Natural killer cell treated with Interleukin-12 subunit alpha and Interleukin-12 subunit beta and Interleukin-15 and Interleukin-18, amount 100 ng/mL, for 72 hours (primary cell): Measurements from ENCODE around the gene HES7. TPM values are rescaled to one million over a fixed set of nuclear protein-coding genes. Genes with fewer than 3 reads are reported as not detected.

ENCODE experiments used
- ATAC-seq, 2 donors: fragments of 150-1000 bp; cut with Tn5 transposase in 1 of 2; sonication (Bioruptor Pico), chemical (Tn5 transposase) in 1 of 2; 2 replicates each; pipeline ENCODE4 v1.10.0; 2021
- DNase-seq: peaks from one replicate; pipeline ENCODE4 v3.0.0; 2022; ENCODE audit warnings: low spot score
- H3K27ac Mint-ChIP-seq, 2 donors: 1 replicate in 1 of 2; 2 replicates in 1 of 2; pipeline ENCODE4 v1.8.0; 2022; ENCODE audit warnings: mixed read lengths in 2 of 2, mild to moderate bottlenecking in 1 of 2, moderate library complexity in 1 of 2
- H3K27me3 Mint-ChIP-seq, 2 donors: 1 replicate in 1 of 2; 2 replicates in 1 of 2; pipeline ENCODE4 v1.8.0; 2022; ENCODE audit warnings: mixed read lengths in 2 of 2
- H3K36me3 Mint-ChIP-seq: one replicate; pipeline ENCODE4 v1.8.0; 2022; ENCODE audit warnings: mixed read lengths
- H3K4me1 Mint-ChIP-seq, 2 donors: 1 replicate in 1 of 2; 2 replicates in 1 of 2; pipeline ENCODE4 v1.8.0; 2022; ENCODE audit warnings: low read depth in 2 of 2, mixed read lengths in 2 of 2, mild to moderate bottlenecking in 1 of 2
- H3K4me3 Mint-ChIP-seq: one replicate; pipeline ENCODE4 v1.8.0; 2022; ENCODE audit warnings: mixed read lengths
- H3K9me3 Mint-ChIP-seq: 2 replicates; pipeline ENCODE4 v1.8.0; 2022; ENCODE audit warnings: mixed read lengths
- total RNA-seq, 2 donors: library from RNA; stranded (reverse); gene quantifications; one replicate each; pipeline ENCODE4 v1.2.3, GENCODE V29; 2022

Gene HES7
- total RNA-seq, 2 donors from 2014 or later = not detected

DNA sequence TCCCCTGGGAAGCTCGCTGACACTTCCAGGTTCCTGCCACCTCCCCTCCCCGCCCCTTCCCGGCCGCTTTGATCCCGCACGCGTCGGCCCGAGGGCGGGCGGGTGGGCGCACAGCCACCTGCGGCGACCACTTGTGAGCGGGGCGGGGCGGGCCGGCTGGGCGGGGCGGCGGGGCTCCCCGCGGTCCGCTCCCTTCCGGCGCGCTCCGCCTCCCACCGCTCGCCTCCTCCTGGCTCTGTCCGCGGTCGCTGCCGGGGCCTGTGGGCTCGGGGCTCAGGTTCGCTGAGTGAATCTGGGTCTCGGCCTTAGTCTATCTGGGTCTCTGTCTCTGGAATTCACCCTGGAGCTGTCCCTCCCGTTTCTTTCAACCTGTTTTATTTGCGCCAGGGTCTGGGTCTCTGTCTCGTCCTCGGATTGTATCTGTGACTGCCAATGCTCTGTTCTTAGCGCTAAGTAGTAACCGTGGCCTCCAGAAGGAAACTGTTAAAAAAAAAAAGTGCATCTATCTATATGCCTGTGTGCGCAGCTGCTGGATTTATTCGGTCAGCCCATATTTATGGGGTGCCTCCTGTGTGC lies 2.7 kb upstream of the HES7 start:
- H3K36me3 Mint-ChIP-seq = no peaks in the 10 kb centered on the region
- peak; percentile 70 to 81 for ATAC-seq
- no peaks in the 10 kb centered on the region for H3K9me3 Mint-ChIP-seq
- peaks cover 44 to 50% of the 10 kb centered on the region in 2 donors for H3K4me1 Mint-ChIP-seq
- H3K27me3 Mint-ChIP-seq = peaks cover 37 to 44% of the 10 kb centered on the region in 2 donors
- DNase-seq = no peak
- H3K27ac Mint-ChIP-seq = peak overlapping the region; percentile 75 to 97
- H3K4me3 Mint-ChIP-seq = peak overlapping the region; percentile 96

GRCh38 chr17:8125947-8126490 lies 2.1 kb upstream of the HES7 start:
- Mint-ChIP-seq H3K4me1 (peaks cover 46 to 52% of the 10 kb centered on the region in 2 donors), H3K36me3 (no peaks in the 10 kb centered on the region)
- ATAC-seq = peak in 1 of 2 donors; percentile 30

DNA sequence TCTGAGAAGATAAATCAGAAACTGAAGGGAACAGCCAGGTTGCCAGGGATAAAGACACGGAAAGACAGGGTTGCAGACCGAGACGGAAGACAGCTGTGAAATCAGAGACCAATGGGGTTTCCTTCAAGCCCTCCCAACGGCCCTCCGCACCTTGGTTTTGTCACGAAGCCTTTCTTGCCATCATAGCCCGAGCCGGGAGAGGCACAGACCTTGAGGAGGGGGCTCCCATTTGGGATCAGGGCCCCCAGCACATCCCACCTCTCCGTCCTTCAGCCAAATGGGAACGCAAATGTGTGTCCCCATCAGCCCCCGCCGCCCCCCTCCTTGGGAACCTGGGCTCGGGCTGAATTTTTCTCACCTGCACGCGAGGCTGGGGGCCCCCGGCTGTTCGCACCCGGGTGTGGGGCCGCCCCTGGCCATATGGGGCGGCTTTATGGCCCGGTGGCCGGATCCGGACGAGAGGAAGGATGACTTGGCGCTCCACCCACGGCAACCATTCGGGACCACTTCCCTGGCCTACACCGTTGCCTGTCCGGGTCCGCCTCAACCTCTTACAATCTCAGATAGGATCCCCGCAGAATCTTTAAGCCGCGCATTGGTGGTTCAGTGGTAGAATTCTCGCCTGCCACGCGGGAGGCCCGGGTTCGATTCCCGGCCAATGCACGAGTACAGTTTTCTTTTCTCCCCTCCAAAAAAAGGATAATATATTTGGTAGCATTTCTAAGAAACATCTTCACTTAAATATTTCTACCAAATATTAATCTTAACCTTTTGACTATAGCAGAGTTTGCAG lies 1.4 kb upstream of the HES7 start:
- peaks cover 37 to 44% of the 10 kb centered on the region in 2 donors for H3K27me3 Mint-ChIP-seq
- peak; percentile 57 to 64 for ATAC-seq
- H3K4me1 Mint-ChIP-seq = peaks cover 53 to 59% of the 10 kb centered on the region in 2 donors
- H3K9me3 Mint-ChIP-seq = no peaks in the 10 kb centered on the region
- DNase-seq = peak; percentile 84
- H3K27ac Mint-ChIP-seq = peak overlapping the region; percentile 75 to 97
- no peaks in the 10 kb centered on the region for H3K36me3 Mint-ChIP-seq
- H3K4me3 Mint-ChIP-seq = peak overlapping the region; percentile 96

More at GRCh38 chr17:8125947-8126490, 2.1 kb upstream of the HES7 start:
- no peaks in the 10 kb centered on the region for H3K9me3 Mint-ChIP-seq
- DNase-seq = no peak
- peak overlapping the region; percentile 75 to 97 for H3K27ac Mint-ChIP-seq
- peaks cover 37 to 44% of the 10 kb centered on the region in 2 donors for H3K27me3 Mint-ChIP-seq
- peak overlapping the region; percentile 96 for H3K4me3 Mint-ChIP-seq

DNA sequence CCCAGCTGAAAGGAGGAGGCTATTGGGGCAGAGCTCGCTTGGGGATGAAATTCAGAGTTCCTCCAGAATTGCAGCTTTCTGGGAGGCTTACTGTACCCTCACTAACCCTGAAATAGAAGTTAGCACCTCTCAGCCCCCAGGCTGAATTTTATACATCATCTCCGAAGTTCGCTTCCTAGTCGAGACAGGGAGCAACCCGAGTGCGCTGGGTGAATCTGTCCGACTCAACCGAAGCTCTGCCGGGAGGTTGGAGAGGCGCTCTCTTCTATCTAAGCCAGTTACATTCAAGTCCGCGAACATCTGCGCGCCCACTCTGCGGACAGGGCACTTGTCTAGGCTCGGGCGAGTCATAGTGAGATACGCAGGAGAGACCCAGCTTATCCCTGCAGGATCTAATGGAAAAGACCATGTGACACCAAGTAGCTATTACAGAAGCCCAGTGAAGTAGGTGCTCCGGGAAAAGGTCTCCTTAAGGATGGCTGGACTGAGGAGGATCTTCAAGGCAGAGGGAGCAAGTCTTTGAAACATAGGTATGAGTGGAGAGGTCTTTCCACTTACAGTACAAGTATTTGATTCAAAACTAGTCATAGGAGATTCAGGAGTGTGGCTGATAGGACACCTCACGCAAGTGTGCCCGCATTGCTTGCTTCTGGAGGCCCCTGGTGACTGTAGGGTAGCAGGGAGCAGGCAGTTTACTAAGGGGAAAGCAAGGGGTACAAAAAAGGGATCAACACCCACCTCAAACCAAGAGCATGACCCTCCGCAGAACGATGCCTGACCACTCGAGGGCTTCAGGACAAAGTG lies 646 bp upstream of the HES7 start:
- Mint-ChIP-seq H3K27me3 (peaks cover 29 to 38% of the 10 kb centered on the region in 2 donors), H3K9me3 (no peaks in the 10 kb centered on the region), H3K27ac (peak overlapping the region; percentile 75 to 97), H3K36me3 (no peaks in the 10 kb centered on the region), H3K4me1 (peaks cover 60 to 67% of the 10 kb centered on the region in 2 donors), H3K4me3 (peak overlapping the region; percentile 96)
- ATAC-seq = no peak
- DNase-seq = no peak

DNA sequence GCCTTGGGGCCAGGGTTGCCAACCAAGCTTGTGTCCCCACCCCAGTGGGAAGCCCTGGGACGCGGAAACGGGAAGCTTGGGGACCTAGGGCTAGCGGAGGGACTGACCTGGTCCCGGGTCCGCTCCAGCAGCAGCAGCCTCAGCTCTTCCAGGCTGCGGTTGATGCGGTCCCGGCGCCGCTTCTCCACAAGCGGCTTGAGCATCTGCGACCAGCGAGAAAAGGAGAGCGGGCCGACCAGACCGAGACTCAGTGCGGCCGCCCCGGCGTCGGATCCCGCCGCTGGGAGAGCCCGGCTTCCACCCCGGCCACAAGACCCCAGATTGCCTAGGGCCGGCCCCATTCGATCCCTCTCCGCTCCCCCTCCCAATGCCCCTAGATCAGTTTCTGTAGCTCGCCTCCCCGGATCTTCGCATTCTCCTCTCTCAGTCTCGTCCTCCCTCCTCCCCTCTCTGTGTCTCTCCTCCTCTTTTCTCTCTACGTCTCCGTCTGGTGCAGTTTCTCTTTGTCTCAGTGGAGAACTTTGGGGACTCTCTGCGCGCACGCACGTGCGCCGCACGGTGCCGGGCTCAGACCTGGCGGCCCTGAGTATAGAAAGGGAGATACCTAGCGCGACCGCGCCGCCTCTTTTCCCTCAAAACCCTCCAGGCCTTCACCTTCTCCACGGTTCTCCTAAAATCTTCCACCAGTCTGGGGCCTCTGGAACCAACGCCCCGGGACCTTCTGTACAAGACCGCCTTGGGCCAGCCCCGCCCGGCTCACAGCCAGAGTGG lies 797 bp downstream of the HES7 start:
- H3K4me3 Mint-ChIP-seq = peak overlapping the region; percentile 96
- H3K27ac Mint-ChIP-seq = no peak overlapping the region
- H3K36me3 Mint-ChIP-seq = no peaks in the 10 kb centered on the region
- no peak for ATAC-seq
- H3K4me1 Mint-ChIP-seq = peaks cover 74 to 82% of the 10 kb centered on the region in 2 donors
- DNase-seq = no peak
- no peaks in the 10 kb centered on the region for H3K9me3 Mint-ChIP-seq
- peaks cover 27 to 36% of the 10 kb centered on the region in 2 donors for H3K27me3 Mint-ChIP-seq

DNA sequence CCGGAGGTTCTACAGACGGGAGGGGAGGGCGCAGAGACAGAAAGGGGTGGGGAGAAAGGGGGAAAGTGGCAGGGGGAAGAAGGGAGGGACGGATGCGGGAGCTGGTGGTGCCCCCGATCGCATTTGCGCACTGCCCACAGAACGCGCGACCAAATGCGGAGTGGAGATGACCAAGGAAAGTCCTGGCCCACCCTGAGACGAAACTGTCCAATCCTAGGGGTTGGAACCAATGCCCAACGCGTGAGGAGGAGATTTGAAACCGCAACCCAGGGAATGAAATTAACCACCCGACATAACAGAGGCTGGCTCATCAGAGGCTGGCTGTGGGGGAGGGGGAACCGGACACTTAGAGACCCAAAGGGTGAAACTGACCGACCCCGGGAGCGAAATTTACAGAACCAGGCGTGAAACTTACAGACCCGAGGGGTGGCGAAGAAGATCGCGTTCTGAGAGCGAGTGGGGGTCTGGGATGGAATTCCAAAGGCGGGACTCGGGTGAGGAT lies 1.4 kb downstream of the HES7 start:
- DNase-seq (no peak), ATAC-seq (no peak)
- peak overlapping the region; percentile 96 for H3K4me3 Mint-ChIP-seq
- no peaks in the 10 kb centered on the region for H3K36me3 Mint-ChIP-seq
- no peaks in the 10 kb centered on the region for H3K9me3 Mint-ChIP-seq
- peaks cover 30 to 36% of the 10 kb centered on the region in 2 donors for H3K27me3 Mint-ChIP-seq
- H3K4me1 Mint-ChIP-seq = peaks cover 80 to 88% of the 10 kb centered on the region in 2 donors
- no peak overlapping the region for H3K27ac Mint-ChIP-seq

- H3K4me3 Mint-ChIP-seq = peak overlapping the region; percentile 96
- peaks cover 74 to 82% of the 10 kb centered on the region in 2 donors for H3K4me1 Mint-ChIP-seq
- H3K9me3 Mint-ChIP-seq = no peaks in the 10 kb centered on the region
- no peak overlapping the region for H3K27ac Mint-ChIP-seq
- no peaks in the 10 kb centered on the region for H3K36me3 Mint-ChIP-seq
- peaks cover 25 to 30% of the 10 kb centered on the region in 2 donors for H3K27me3 Mint-ChIP-seq
- DNase-seq (no peak), ATAC-seq (peak; percentile 34 to 40)
These were observed 2.1 kb downstream of the HES7 start for GRCh38 chr17:8121681-8122421.

- H3K4me1 Mint-ChIP-seq = peaks cover 71 to 77% of the 10 kb centered on the region in 2 donors
- peak overlapping the region; percentile 96 for H3K4me3 Mint-ChIP-seq
- H3K27me3 Mint-ChIP-seq = peaks cover 27 to 29% of the 10 kb centered on the region in 2 donors
- DNase-seq = no peak
- no peak for ATAC-seq
- H3K27ac Mint-ChIP-seq = peak overlapping the region; percentile 98 to 99
- no peaks in the 10 kb centered on the region for H3K9me3 Mint-ChIP-seq
- no peaks in the 10 kb centered on the region for H3K36me3 Mint-ChIP-seq
These were observed 2.6 kb downstream of the HES7 start for GRCh38 chr17:8121407-8121680.

GRCh38 chr17:8120520-8121406 lies 3.1 kb downstream of the HES7 start:
- ATAC-seq = peak; percentile 22 to 33
- no peaks in the 10 kb centered on the region for H3K36me3 Mint-ChIP-seq
- H3K4me3 Mint-ChIP-seq = peak overlapping the region; percentile 96
- peak; percentile 77 for DNase-seq
- H3K27ac Mint-ChIP-seq = peak overlapping the region; percentile 98 to 99
- H3K4me1 Mint-ChIP-seq = peaks cover 66 to 72% of the 10 kb centered on the region in 2 donors
- no peaks in the 10 kb centered on the region for H3K9me3 Mint-ChIP-seq
- H3K27me3 Mint-ChIP-seq = peaks cover 32 to 33% of the 10 kb centered on the region in 2 donors

GRCh38 chr17:8119581-8120519 lies 4.1 kb downstream of the HES7 start:
- H3K4me1 Mint-ChIP-seq = peaks cover 59 to 62% of the 10 kb centered on the region in 2 donors
- peak; percentile 82 for DNase-seq
- peak overlapping the region; percentile 96 for H3K4me3 Mint-ChIP-seq
- ATAC-seq = peak; percentile 71 to 79
- peaks cover 34 to 38% of the 10 kb centered on the region in 2 donors for H3K27me3 Mint-ChIP-seq
- no peaks in the 10 kb centered on the region for H3K36me3 Mint-ChIP-seq
- no peaks in the 10 kb centered on the region for H3K9me3 Mint-ChIP-seq
- H3K27ac Mint-ChIP-seq = peak overlapping the region; percentile 98 to 99
